Common myeloid progenitor, CD34-positive (primary cell): ENCODE results near the gene HOPX.
A peak's percentile ranks its signal among the peaks of the same experiment; 100 is the strongest.
"Not testable (repeated sequence)": the region's sequence is repeated elsewhere in the genome, so short reads cannot be mapped to it uniquely, and the experiment has no call there.

ENCODE experiments used
- CTCF ChIA-PET: fragments of 350-600 bp; sonication (Branson Sonifier 250); formaldehyde crosslinking; loops from one replicate; lab custom pipeline; 2021; ENCODE audit warnings: antibody characterized with exemption; lab: Charles Lee
- POLR2A ChIA-PET: fragments of 350-600 bp; sonication (Branson Sonifier 250); formaldehyde crosslinking; loops from one replicate; lab custom pipeline; 2021; ENCODE audit warnings: antibody characterized with exemption; lab: Charles Lee
- DNase-seq, 3 donors: peaks; one replicate each; pipeline versions ENCODE4 v3.0.0 to v3.0.0-alpha.2; 2013
- H3K27ac ChIP-seq, 2 experiments: 1 replicate in 1 of 2; 2 replicates in 1 of 2; pipeline ENCODE4 v1.7.0; 2013; ENCODE audit warnings: inconsistent platforms in 2 of 2, low read length in 2 of 2, mild to moderate bottlenecking in 2 of 2, low read depth in 1 of 2, moderate library complexity in 1 of 2; ENCODE audit not compliant: severe bottlenecking in 2 of 2, insufficient read depth in 1 of 2, poor library complexity in 1 of 2
- H3K27me3 ChIP-seq, 5 experiments: replicated peaks in 2 of 5; 1 replicate in 3 of 5; 2 replicates in 2 of 5; pipeline versions ENCODE4 v1.6.1 to v1.7.0; 2013; ENCODE audit warnings: low read length in 4 of 5, mild to moderate bottlenecking in 2 of 5, moderate library complexity in 2 of 5, inconsistent platforms in 1 of 5; ENCODE audit not compliant: insufficient read depth in 5 of 5, control insufficient read depth in 4 of 5
- H3K36me3 ChIP-seq, 4 experiments: 1 replicate in 2 of 4; 2 replicates in 2 of 4; pipeline versions ENCODE4 v1.6.1 to v1.7.0; 2013; ENCODE audit warnings: low read length in 3 of 4, control low read depth in 1 of 4, mild to moderate bottlenecking in 1 of 4; ENCODE audit not compliant: control insufficient read depth in 4 of 4, insufficient read depth in 4 of 4
- H3K4me1 ChIP-seq, 4 experiments: 1 replicate in 3 of 4; 2 replicates in 1 of 4; pipeline versions ENCODE4 v1.6.1 to v1.7.1; 2013; ENCODE audit warnings: low read length in 3 of 4, mild to moderate bottlenecking in 3 of 4, control low read depth in 1 of 4, inconsistent platforms in 1 of 4, moderate library complexity in 1 of 4; ENCODE audit not compliant: control insufficient read depth in 4 of 4, insufficient read depth in 4 of 4; ENCODE audit errors: control extremely low read depth in 1 of 4
- H3K4me3 ChIP-seq, 7 experiments: 1 replicate in 4 of 7; 2 replicates in 3 of 7; pipeline versions ENCODE4 v1.5.1 to v1.7.0; 2013; ENCODE audit warnings: mild to moderate bottlenecking in 7 of 7, low read length in 6 of 7, moderate library complexity in 6 of 7, inconsistent platforms in 2 of 7, low read depth in 2 of 7, control low read depth in 1 of 7; ENCODE audit not compliant: insufficient read depth in 4 of 7, control insufficient read depth in 1 of 7; ENCODE audit errors: extremely low read depth in 1 of 7
- H3K9me3 ChIP-seq, 5 experiments: 1 replicate in 4 of 5; 2 replicates in 1 of 5; pipeline versions ENCODE4 v1.6.1 to v1.7.1; 2013; ENCODE audit warnings: low read length in 4 of 5, mild to moderate bottlenecking in 2 of 5, inconsistent platforms in 1 of 5, low read depth in 1 of 5, moderate library complexity in 1 of 5; ENCODE audit not compliant: control insufficient read depth in 4 of 5, insufficient read depth in 2 of 5; ENCODE audit errors: control extremely low read depth in 1 of 5
- WGBS: methylation state at CpG from one replicate; pipeline ENCODE4 v1.1.5; 2013; ENCODE audit not compliant: insufficient coverage; 5-methylcytosine and 5-hydroxymethylcytosine counted together

The HOPX gene

DNA sequence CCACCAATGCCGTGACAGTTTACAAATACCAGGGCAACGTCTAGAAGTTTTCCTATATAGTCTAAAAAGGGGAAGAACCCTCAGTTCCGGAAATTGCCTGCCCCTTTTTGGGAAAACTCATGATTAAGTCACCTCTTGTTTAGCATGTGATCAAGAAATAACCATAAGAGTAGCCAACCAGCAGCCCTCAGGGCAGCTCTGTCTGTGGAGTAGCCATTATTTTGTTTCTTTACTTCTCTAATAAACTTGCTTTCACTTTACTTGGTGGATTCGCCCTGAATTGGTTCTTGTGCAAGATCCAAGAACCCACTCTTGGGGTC lies 20.0 kb upstream of the HOPX start:
- no peaks in the 10 kb centered on the region for H3K27me3 ChIP-seq
- 80% methylated on average over 2 of the region's 4 CpGs for WGBS
- peak in 1 of 3 donors; percentile 26 for DNase-seq
- no peaks in the 10 kb centered on the region for H3K36me3 ChIP-seq
- CTCF ChIA-PET = interaction anchor here (0.8 to 1.1 kb wide), 2 partner anchors 10 to 12 kb away, joined by 3 read pairs; no protein-coding TSS in a partner anchor
- no peak overlapping the region for H3K27ac ChIP-seq
- H3K4me3 ChIP-seq = no peak overlapping the region
- peaks cover 0 to 26% (median 5%) of the 10 kb centered on the region in 4 experiments for H3K4me1 ChIP-seq
- peaks cover 0 to 2% (median 0%) of the 10 kb centered on the region in 5 experiments for H3K9me3 ChIP-seq
- POLR2A ChIA-PET = no interaction called here

GRCh38 chr4:56699537-56700105 lies 18.5 kb upstream of the HOPX start:
- peaks cover 0 to 26% (median 5%) of the 10 kb centered on the region in 4 experiments for H3K4me1 ChIP-seq
- 47% methylated on average over 2 of the region's 2 CpGs for WGBS
- no peak for DNase-seq
- H3K9me3 ChIP-seq = no peaks in the 10 kb centered on the region
- H3K27ac ChIP-seq = no peak overlapping the region
- no peaks in the 10 kb centered on the region for H3K36me3 ChIP-seq
- H3K4me3 ChIP-seq = no peak overlapping the region
- POLR2A ChIA-PET = no interaction called here
- CTCF ChIA-PET = no interaction called here
- no peaks in the 10 kb centered on the region for H3K27me3 ChIP-seq

- POLR2A ChIA-PET = no interaction called here
- H3K4me1 ChIP-seq = peaks cover 0 to 26% (median 5%) of the 10 kb centered on the region in 4 experiments
- no peaks in the 10 kb centered on the region for H3K9me3 ChIP-seq
- CTCF ChIA-PET = no interaction called here
- 94% methylated on average over 4 of the region's 4 CpGs for WGBS
- no peak overlapping the region for H3K4me3 ChIP-seq
- H3K27ac ChIP-seq = no peak overlapping the region
- no peaks in the 10 kb centered on the region for H3K27me3 ChIP-seq
- no peak for DNase-seq
- H3K36me3 ChIP-seq = no peaks in the 10 kb centered on the region
These were observed 17.2 kb upstream of the HOPX start for GRCh38 chr4:56698329-56698728.

- H3K27ac ChIP-seq = no peak overlapping the region
- peaks cover 0 to 28% (median 4%) of the 10 kb centered on the region in 4 experiments for H3K4me1 ChIP-seq
- no peaks in the 10 kb centered on the region for H3K9me3 ChIP-seq
- no peak overlapping the region for H3K4me3 ChIP-seq
- ChIA-PET CTCF (interaction anchor here (1.2 kb wide), 1 partner anchor 19 kb away, joined by 3 read pairs; no protein-coding TSS in a partner anchor), POLR2A (interaction anchor here (0.5 kb wide), 1 partner anchor 62 kb away, joined by 4 read pairs; no protein-coding TSS in a partner anchor)
- H3K36me3 ChIP-seq = no peaks in the 10 kb centered on the region
- H3K27me3 ChIP-seq = no peaks in the 10 kb centered on the region
- 100% methylated on average over 4 of the region's 5 CpGs for WGBS
- no peak for DNase-seq
These were observed 15.0 kb upstream of the HOPX start for GRCh38 chr4:56696056-56696455.

- CTCF ChIA-PET, POLR2A ChIA-PET: not testable (repeated sequence)
These were observed 12.4 kb upstream of the HOPX start for GRCh38 chr4:56693476-56693875.

DNA sequence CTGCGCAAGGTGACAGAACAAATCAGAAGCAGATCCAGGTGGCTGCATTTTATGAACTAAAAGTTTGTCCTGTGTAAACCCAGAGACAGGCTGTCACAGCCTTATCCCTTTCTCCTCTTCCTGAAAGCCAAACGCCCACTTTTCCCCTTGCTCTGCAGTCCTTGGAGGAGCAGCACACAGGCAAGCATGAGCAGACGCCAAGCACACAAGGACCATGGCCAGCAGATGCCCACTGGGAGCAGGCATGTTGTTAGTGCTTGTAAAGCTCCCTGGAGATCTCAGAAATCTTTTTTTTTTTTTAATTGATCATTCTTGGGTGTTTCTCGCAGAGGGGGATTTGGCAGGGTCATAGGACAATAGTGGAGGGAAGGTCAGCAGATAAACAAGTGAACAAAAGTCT lies 11.5 kb upstream of the HOPX start:
- WGBS = 38% methylated on average over 3 of the region's 4 CpGs
- Histone ChIP-seq H3K4me1 (peaks cover 0 to 17% (median 4%) of the 10 kb centered on the region in 4 experiments), H3K27me3 (no peaks in the 10 kb centered on the region), H3K27ac (no peak overlapping the region), H3K4me3 (no peak overlapping the region), H3K9me3 (no peaks in the 10 kb centered on the region), H3K36me3 (no peaks in the 10 kb centered on the region)
- ChIA-PET POLR2A (interaction anchor here (0.6 kb wide), 1 partner anchor 748 kb away, joined by 3 read pairs; no protein-coding TSS in a partner anchor), CTCF (no interaction called here)
- no peak for DNase-seq

More at GRCh38 chr4:56693476-56693875, 12.4 kb upstream of the HOPX start:
- H3K27me3 ChIP-seq, H3K9me3 ChIP-seq, H3K36me3 ChIP-seq, DNase-seq, H3K27ac ChIP-seq, H3K4me3 ChIP-seq: not testable (repeated sequence)
- 87% methylated on average over 11 of the region's 35 CpGs for WGBS
- H3K4me1 ChIP-seq = peaks cover 0 to 17% (median 4%) of the 10 kb centered on the region in 4 experiments

DNA sequence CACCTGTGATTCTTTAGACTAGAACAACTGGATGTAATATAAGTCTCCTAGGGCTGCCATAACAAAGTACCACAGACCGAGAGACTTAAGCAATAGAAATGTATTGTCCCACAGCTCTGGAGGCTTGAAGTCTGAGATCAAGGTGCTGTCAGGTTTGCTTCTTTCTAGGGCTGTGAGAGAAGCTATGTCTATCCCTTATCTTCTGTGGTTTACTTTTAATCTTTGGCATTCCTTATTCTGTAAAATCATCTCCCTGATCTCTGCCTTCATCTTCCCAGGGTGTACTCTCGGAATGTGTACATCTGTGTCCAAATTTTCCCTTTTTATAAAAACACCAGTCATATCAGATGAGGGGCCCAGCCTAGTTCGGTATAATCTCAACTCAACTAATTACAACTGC lies 10.3 kb upstream of the HOPX start:
- H3K27me3 ChIP-seq = no peaks in the 10 kb centered on the region
- no peak overlapping the region for H3K27ac ChIP-seq
- H3K4me3 ChIP-seq = no peak overlapping the region
- WGBS = 100% methylated on average over 1 of the region's 3 CpGs
- ChIA-PET CTCF (no interaction called here), POLR2A (no interaction called here)
- H3K9me3 ChIP-seq = no peaks in the 10 kb centered on the region
- DNase-seq = no peak
- H3K4me1 ChIP-seq = peaks cover 0 to 12% (median 2%) of the 10 kb centered on the region in 4 experiments
- H3K36me3 ChIP-seq = no peaks in the 10 kb centered on the region
